Loucy (cell line): ENCODE measurements around the gene SYCP2.
"Not testable (repeated sequence)": the region's sequence is repeated elsewhere in the genome, so short reads cannot be mapped to it uniquely, and the experiment has no call there.

ENCODE experiments used
- H2AFZ ChIP-seq: fragments of 200-600 bp; sonication (generic); 2 replicates; pipeline ENCODE4 v1.6.0; 2016; ENCODE audit warnings: antibody characterized with exemption, mild to moderate bottlenecking, low read length, moderate library complexity
- H3F3A ChIP-seq: fragments of 200-600 bp; 2 replicates; pipeline ENCODE4 v1.6.0; 2016; ENCODE audit warnings: antibody characterized with exemption, low read depth, mild to moderate bottlenecking
- H3K27me3 ChIP-seq: fragments of 200-600 bp; sonication (generic); 2 replicates; pipeline ENCODE4 v1.6.1; 2014; ENCODE audit warnings: low read length, mild to moderate bottlenecking; ENCODE audit not compliant: insufficient read depth, poor library complexity, severe bottlenecking
- H3K36me3 ChIP-seq: fragments of 200-600 bp; sonication (generic); 2 replicates; pipeline ENCODE4 v1.6.1; 2016; ENCODE audit warnings: low read length; ENCODE audit not compliant: insufficient read depth
- H3K4me1 ChIP-seq: fragments of 200-600 bp; sonication (generic); 2 replicates; pipeline ENCODE4 v1.5.1; 2014; ENCODE audit warnings: low read length, mild to moderate bottlenecking; ENCODE audit not compliant: insufficient read depth, poor library complexity, severe bottlenecking
- H3K4me2 ChIP-seq: fragments of 200-600 bp; sonication (generic); 2 replicates; pipeline ENCODE4 v1.6.0; 2014; ENCODE audit warnings: antibody characterized with exemption, low read length, low read depth, mild to moderate bottlenecking; ENCODE audit not compliant: poor library complexity, severe bottlenecking
- H3K4me3 ChIP-seq: fragments of 200-600 bp; sonication (generic); 2 replicates; pipeline ENCODE4 v1.5.1; 2014; ENCODE audit warnings: low read length, mild to moderate bottlenecking, mixed read lengths; ENCODE audit not compliant: poor library complexity, severe bottlenecking
- H3K79me2 ChIP-seq: fragments of 200-600 bp; sonication (generic); 2 replicates; pipeline ENCODE4 v1.6.1; 2014; ENCODE audit warnings: low read length; ENCODE audit not compliant: insufficient read depth
- H3K9ac ChIP-seq: fragments of 200-600 bp; sonication (generic); 2 replicates; pipeline ENCODE4 v1.6.0; 2014; ENCODE audit warnings: mild to moderate bottlenecking, low read depth, low read length, moderate library complexity; ENCODE audit not compliant: poor library complexity, severe bottlenecking
- H3K9me2 ChIP-seq: fragments of 200-600 bp; sonication (generic); replicated peaks from 2 replicates; pipeline ENCODE4 v1.6.1; 2016; ENCODE audit warnings: low read depth, low read length, mixed read lengths
- H3K9me3 ChIP-seq: fragments of 200-600 bp; sonication (generic); 2 replicates; pipeline ENCODE4 v1.6.1; 2014; ENCODE audit warnings: mild to moderate bottlenecking, antibody characterized with exemption, low read length, low read depth; ENCODE audit not compliant: insufficient read depth
- H4K20me1 ChIP-seq: fragments of 200-600 bp; sonication (generic); 2 replicates; pipeline ENCODE4 v1.6.0; 2014; ENCODE audit warnings: antibody characterized with exemption, low read length, mild to moderate bottlenecking; ENCODE audit not compliant: insufficient read depth, poor library complexity, severe bottlenecking
- EZH2phosphoT487 ChIP-seq: fragments of 200-600 bp; IDR thresholded peaks from 2 replicates; pipeline ENCODE4 v1.6.1; 2018; ENCODE audit warnings: antibody characterized with exemption, mild to moderate bottlenecking, moderate library complexity, borderline replicate concordance
- TF ChIP-seq, protein P1 (sequence below): fragments of 200-600 bp; sonication (generic); conservative IDR thresholded peaks from 2 replicates; pipeline ENCODE4 v1.5.1; 2014; ENCODE audit warnings: mild to moderate bottlenecking, antibody characterized with exemption, low read length

The SYCP2 gene

DNA sequence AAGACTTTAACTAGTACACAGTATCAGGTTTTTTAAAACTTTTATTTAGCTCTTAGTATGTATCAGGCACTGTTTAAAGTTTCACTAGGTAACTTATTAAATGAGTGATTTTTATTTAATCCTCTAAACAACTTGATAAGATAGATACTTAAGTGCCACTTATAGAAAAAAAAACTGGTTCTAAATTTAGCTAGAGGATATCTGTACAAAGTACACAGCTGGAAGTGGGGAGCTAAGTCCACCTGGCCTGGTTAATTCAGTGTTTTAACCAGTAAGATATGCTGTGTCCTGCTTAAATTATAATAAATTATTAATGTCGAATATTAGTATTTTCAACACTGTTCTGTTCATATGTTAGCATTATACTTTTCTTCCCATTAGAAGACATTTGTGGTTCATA, 37.5 kb downstream of the SYCP2 start:
- Histone ChIP-seq H3F3A (no peaks in the 10 kb centered on the region), H3K4me2 (no peak overlapping the region), H3K4me3 (no peak overlapping the region), H3K4me1 (no peaks in the 10 kb centered on the region), H3K9me3 (no peaks in the 10 kb centered on the region), H3K9me2 (no peaks in the 10 kb centered on the region), H2AFZ (no peak overlapping the region), H3K9ac (no peak overlapping the region), H3K79me2 (no peaks in the 10 kb centered on the region), H3K27me3 (no peaks in the 10 kb centered on the region), H3K36me3 (no peaks in the 10 kb centered on the region), H4K20me1 (no peaks in the 10 kb centered on the region)
- no peak for TF ChIP-seq EZH2phosphoT487
- TF ChIP-seq, protein P1, sequence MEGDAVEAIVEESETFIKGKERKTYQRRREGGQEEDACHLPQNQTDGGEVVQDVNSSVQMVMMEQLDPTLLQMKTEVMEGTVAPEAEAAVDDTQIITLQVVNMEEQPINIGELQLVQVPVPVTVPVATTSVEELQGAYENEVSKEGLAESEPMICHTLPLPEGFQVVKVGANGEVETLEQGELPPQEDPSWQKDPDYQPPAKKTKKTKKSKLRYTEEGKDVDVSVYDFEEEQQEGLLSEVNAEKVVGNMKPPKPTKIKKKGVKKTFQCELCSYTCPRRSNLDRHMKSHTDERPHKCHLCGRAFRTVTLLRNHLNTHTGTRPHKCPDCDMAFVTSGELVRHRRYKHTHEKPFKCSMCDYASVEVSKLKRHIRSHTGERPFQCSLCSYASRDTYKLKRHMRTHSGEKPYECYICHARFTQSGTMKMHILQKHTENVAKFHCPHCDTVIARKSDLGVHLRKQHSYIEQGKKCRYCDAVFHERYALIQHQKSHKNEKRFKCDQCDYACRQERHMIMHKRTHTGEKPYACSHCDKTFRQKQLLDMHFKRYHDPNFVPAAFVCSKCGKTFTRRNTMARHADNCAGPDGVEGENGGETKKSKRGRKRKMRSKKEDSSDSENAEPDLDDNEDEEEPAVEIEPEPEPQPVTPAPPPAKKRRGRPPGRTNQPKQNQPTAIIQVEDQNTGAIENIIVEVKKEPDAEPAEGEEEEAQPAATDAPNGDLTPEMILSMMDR, result no peak

DNA sequence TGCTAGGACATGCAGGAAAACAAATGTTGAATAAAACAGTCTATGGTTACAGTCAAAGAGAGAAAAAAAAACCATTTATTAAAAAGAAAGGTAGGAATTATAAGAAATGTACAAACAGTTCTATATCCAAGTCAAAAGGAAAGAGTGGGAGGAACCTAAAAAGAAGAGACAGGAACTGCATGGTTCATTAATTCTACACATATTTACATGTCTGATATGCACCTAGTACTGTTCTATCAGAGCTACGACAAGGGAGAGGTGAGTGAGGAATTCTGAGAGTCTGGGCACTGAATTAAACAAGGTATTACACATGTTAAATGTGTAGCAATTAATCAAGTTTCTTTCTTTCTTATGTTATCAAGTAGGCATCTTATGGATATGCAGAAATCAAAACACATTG, 41.9 kb downstream of the SYCP2 start:
- no peak overlapping the region for H3K4me2 ChIP-seq
- no peaks in the 10 kb centered on the region for H3K36me3 ChIP-seq

DNA sequence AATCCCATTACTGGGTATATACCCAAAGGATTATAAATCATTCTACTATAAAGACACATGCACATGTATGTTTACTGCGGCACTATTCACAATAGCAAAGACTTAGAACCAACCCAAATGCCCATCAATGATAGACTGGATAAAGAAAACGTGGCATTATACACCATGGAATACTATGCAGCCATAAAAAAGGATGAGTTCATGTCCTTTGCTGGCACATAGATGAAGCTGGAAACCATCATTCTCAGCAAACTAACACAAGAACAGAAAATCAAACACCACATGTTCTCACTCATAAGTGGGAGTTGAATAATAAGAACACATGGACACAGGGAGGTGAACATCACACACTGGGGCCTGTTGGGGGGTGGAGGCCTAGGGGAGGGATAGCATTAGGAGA, 43.4 kb downstream of the SYCP2 start:
- not testable (repeated sequence) for H3K27me3 ChIP-seq, H3K36me3 ChIP-seq, H3K9me2 ChIP-seq, H3K4me2 ChIP-seq, H3K4me3 ChIP-seq, H4K20me1 ChIP-seq, H3K79me2 ChIP-seq, H3K4me1 ChIP-seq, H3K9ac ChIP-seq, H3K9me3 ChIP-seq, H3F3A ChIP-seq, H2AFZ ChIP-seq

More for the DNA sequence above, 41.9 kb downstream of the SYCP2 start:
- Histone ChIP-seq H4K20me1 (no peaks in the 10 kb centered on the region), H3K9ac (no peak overlapping the region), H2AFZ (no peak overlapping the region), H3K79me2 (no peaks in the 10 kb centered on the region), H3K4me1 (no peaks in the 10 kb centered on the region), H3K4me3 (no peak overlapping the region), H3F3A (no peaks in the 10 kb centered on the region), H3K27me3 (no peaks in the 10 kb centered on the region), H3K9me2 (no peaks in the 10 kb centered on the region), H3K9me3 (no peaks in the 10 kb centered on the region)
- TF ChIP-seq EZH2phosphoT487, result no peak
- TF ChIP-seq, protein P1, result no peak

DNA sequence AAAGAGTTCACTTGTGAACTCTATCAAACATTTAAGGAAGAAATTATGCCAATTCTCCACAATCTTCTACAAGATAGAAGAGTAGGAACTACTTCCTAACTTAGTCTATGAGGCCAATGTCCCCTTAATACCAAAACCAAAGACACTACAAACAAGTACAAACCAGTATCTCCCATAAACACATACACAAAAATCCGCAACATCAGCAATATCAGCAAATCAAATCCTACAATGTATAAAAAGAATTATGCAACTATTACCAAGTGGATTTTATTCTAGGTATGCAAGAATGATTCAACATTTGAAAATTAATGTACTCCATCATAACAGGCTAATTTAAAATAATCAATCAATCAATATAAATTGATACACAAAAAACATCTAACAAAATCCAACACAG, 45.4 kb downstream of the SYCP2 start:
- Histone ChIP-seq H2AFZ (no peak overlapping the region), H3F3A (no peaks in the 10 kb centered on the region), H3K9me2 (no peaks in the 10 kb centered on the region), H3K27me3 (no peaks in the 10 kb centered on the region), H3K4me3 (no peak overlapping the region), H3K9me3 (no peaks in the 10 kb centered on the region), H4K20me1 (no peaks in the 10 kb centered on the region), H3K9ac (no peak overlapping the region), H3K36me3 (no peaks in the 10 kb centered on the region), H3K79me2 (no peaks in the 10 kb centered on the region), H3K4me1 (no peaks in the 10 kb centered on the region), H3K4me2 (no peak overlapping the region)
- TF ChIP-seq EZH2phosphoT487, result no peak
- TF ChIP-seq, protein P1, result no peak
